GM12864 (cell line): ENCODE data around the gene MOB3A.
A peak's percentile ranks its signal among the peaks of the same experiment; 100 is the strongest.

Source experiments
- DNase-seq: peaks from one replicate; pipeline ENCODE4 v3.0.0-alpha.2; 2011; ENCODE audit warnings: low read depth
- H3K4me3 ChIP-seq: 2 replicates; pipeline ENCODE4 v1.5.1; 2011; ENCODE audit warnings: mild to moderate bottlenecking, low read depth, low read length, control low read depth
- CTCF ChIP-seq: IDR thresholded peaks from 2 replicates; pipeline ENCODE4 v1.5.1; 2011; ENCODE audit warnings: low read depth, mild to moderate bottlenecking, moderate library complexity, low read length, control low read depth, inconsistent platforms; ENCODE audit errors: missing control alignments

The MOB3A gene

GRCh38 chr19:2050991-2051772, 44.9 kb downstream of the MOB3A start, which contains the start of gene MKNK2:
Gene MKNK2, minus strand, starts transcription at chr19:2051244. Its CDS starts 393 bp downstream, at chr19:2050851.
- peak; percentile 52 for TF ChIP-seq CTCF
- H3K4me3 ChIP-seq, result peak within 1 kb of the TSS; percentile 97
- no peak for DNase-seq

- no peak for DNase-seq
- TF ChIP-seq CTCF, result no peak
- peak overlapping the region; percentile 97 for H3K4me3 ChIP-seq
These were observed 45.7 kb downstream of the MOB3A start for GRCh38 chr19:2050349-2050990.

GRCh38 chr19:2049741-2050348, 46.3 kb downstream of the MOB3A start:
- DNase-seq, result no peak
- H3K4me3 ChIP-seq, result peak overlapping the region; percentile 97
- no peak for TF ChIP-seq CTCF

GRCh38 chr19:2048959-2049740, 47.0 kb downstream of the MOB3A start:
- H3K4me3 ChIP-seq, result peak overlapping the region; percentile 97
- no peak for TF ChIP-seq CTCF
- DNase-seq, result no peak

- peak overlapping the region; percentile 97 for H3K4me3 ChIP-seq
- no peak for DNase-seq
These were observed 47.8 kb downstream of the MOB3A start for GRCh38 chr19:2048104-2048958.

More at GRCh38 chr19:2048104-2048958, 47.8 kb downstream of the MOB3A start:
- no peak for TF ChIP-seq CTCF
